ENCODE data around the gene NCSTN. TPM values are rescaled to one million over a fixed set of nuclear protein-coding genes. Genes with fewer than 3 reads are reported as not detected.

The NCSTN gene
- total RNA-seq, 1 donor from 2014 or later = 108 TPM

GRCh38 chr1:160363010-160363409, 19.8 kb downstream of the NCSTN start:
- Histone ChIP-seq H3K27ac (no peak overlapping the region), H3K4me3 (no peak overlapping the region), H3K36me3 (peaks cover 33% of the 10 kb centered on the region), H3K4me1 (no peaks in the 10 kb centered on the region), H3K27me3 (ENCODE audit: low read depth) (no peaks in the 10 kb centered on the region), H3K9me3 (no peaks in the 10 kb centered on the region)
- ATAC-seq = no peak
- DNase-seq = no peak
- intact Hi-C loops (cut with DNase I) = no loop called here
- TF ChIP-seq CTCF (IDR thresholded peaks at IDR 0.05) = no peak

- Histone ChIP-seq H3K27ac (no peak overlapping the region), H3K9me3 (no peaks in the 10 kb centered on the region), H3K36me3 (peaks cover 22% of the 10 kb centered on the region), H3K4me1 (no peaks in the 10 kb centered on the region), H3K27me3 (ENCODE audit: low read depth) (no peaks in the 10 kb centered on the region), H3K4me3 (no peak overlapping the region)
- no peak for ATAC-seq
- intact Hi-C loops (cut with DNase I) = no loop called here
- TF ChIP-seq CTCF (IDR thresholded peaks at IDR 0.05) = no peak
- no peak for DNase-seq
Measured at GRCh38 chr1:160363951-160364735, 21.0 kb downstream of the NCSTN start.

- no peaks in the 10 kb centered on the region for H3K27me3 ChIP-seq (ENCODE audit: low read depth)
- ATAC-seq = no peak
- intact Hi-C loops (cut with DNase I) = no loop called here
- no peak for DNase-seq
- H3K4me1 ChIP-seq = no peaks in the 10 kb centered on the region
- TF ChIP-seq CTCF (IDR thresholded peaks at IDR 0.05) = no peak
- H3K4me3 ChIP-seq = no peak overlapping the region
- no peaks in the 10 kb centered on the region for H3K9me3 ChIP-seq
- H3K27ac ChIP-seq = no peak overlapping the region
- H3K36me3 ChIP-seq = peaks cover 11% of the 10 kb centered on the region
Measured at GRCh38 chr1:160365325-160365724, 22.1 kb downstream of the NCSTN start.

GRCh38 chr1:160366731-160367515, 23.7 kb downstream of the NCSTN start, which contains the start of gene NHLH1:
Gene NHLH1, plus strand, starts transcription at chr1:160367071. Its CDS starts 3,661 bp downstream, at chr1:160370732.
- no peaks in the 10 kb centered on the region for H3K9me3 ChIP-seq
- no peak within 1 kb of the TSS for H3K27ac ChIP-seq
- no peak for TF ChIP-seq CTCF (IDR thresholded peaks at IDR 0.05)
- H3K36me3 ChIP-seq = no peaks in the 10 kb centered on the region
- DNase-seq = no peak
- H3K27me3 ChIP-seq (ENCODE audit: low read depth) = peaks cover 13% of the 10 kb centered on the region
- no peak within 1 kb of the TSS for H3K4me3 ChIP-seq
- intact Hi-C loops (cut with DNase I) = no loop called here
- H3K4me1 ChIP-seq = no peaks in the 10 kb centered on the region
- ATAC-seq = no peak

GRCh38 chr1:160367516-160367900, 24.3 kb downstream of the NCSTN start:
- Histone ChIP-seq H3K4me3 (no peak overlapping the region), H3K36me3 (no peaks in the 10 kb centered on the region), H3K4me1 (no peaks in the 10 kb centered on the region), H3K9me3 (no peaks in the 10 kb centered on the region), H3K27ac (no peak overlapping the region), H3K27me3 (ENCODE audit: low read depth) (peaks cover 14% of the 10 kb centered on the region)
- ATAC-seq = no peak
- no peak for DNase-seq
- no peak for TF ChIP-seq CTCF (IDR thresholded peaks at IDR 0.05)
- intact Hi-C loops (cut with DNase I) = no loop called here
